NCI-H2081 treated with DMSO at 0.1 percent for 48 hours (cell line): ENCODE results near the gene RPS8.
"Not testable (repeated sequence)": the region's sequence is repeated elsewhere in the genome, so short reads cannot be mapped to it uniquely, and the experiment has no call there.

Experiments
- DNase-seq: peaks from one replicate; lab custom pipeline; 2025; lab: John Stamatoyannopoulos, UW

Gene RPS8

DNA sequence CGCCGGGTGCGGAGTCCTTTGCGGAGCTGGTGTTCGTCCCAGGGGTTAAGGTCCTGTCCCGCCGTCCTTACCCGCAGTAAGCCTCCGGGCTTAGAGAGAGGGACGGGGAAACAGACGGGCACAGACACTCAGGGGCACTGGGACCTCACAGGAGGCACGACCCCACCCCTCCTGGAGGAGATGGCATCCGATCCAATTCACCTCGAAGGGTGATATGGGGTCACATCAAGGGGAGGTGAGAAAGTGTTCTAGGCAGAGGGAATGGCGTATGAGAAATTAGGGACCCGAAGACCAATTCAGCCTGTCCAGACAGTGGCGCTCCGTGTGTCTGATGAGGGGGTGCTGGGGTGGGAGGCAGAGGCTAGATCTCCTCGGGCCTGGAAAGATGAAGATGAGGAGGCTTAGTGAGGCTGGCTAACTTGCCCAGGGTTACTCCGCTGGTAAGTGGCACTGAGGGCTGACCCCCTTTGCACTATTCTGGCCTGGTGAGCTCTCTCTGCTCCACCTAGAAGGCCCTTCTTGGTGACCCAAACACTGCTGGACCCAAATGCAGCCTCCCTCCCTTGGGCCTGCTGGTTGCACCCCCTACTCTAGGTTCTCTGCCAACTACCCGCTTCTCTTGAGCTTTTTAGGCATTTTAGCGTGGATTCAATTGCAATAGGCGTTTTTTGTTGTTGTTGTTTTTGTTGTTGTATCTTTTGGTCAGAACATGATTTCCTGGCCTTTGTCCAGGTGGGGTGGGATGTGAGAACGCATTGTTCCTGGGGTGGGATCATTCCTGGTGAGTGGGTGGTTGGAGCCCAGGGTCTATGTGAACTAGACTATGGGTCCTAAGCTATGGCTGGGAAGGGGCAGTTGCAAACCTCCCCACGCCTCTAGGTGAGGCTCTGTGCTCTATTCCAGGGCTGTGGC lies 45.2 kb downstream of the RPS8 start:
- DNase-seq: no peak

DNA sequence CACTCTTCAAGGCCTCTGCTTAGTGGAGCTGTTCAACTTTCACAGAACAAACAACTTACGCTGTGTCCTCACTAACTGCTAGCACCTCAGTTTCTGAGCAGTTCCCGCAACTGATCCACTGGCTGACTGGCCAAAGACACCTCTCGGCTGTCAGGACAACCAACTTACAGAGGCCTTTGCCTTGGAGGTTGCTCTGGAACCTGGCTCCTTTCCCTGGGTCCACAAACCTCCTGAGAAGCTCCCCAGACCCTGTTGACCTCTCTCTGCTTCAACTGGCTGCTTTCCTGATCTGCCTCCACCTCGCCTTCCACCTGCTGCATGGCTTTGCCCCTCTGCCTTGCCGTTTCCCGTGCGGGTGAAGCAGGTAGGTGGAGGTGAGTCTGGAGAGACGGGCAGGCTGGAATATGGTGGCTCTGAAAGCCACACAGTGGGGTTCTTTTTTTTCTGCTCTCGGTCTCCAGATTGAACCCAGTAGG lies 45.9 kb downstream of the RPS8 start:
- DNase-seq: no peak

DNA sequence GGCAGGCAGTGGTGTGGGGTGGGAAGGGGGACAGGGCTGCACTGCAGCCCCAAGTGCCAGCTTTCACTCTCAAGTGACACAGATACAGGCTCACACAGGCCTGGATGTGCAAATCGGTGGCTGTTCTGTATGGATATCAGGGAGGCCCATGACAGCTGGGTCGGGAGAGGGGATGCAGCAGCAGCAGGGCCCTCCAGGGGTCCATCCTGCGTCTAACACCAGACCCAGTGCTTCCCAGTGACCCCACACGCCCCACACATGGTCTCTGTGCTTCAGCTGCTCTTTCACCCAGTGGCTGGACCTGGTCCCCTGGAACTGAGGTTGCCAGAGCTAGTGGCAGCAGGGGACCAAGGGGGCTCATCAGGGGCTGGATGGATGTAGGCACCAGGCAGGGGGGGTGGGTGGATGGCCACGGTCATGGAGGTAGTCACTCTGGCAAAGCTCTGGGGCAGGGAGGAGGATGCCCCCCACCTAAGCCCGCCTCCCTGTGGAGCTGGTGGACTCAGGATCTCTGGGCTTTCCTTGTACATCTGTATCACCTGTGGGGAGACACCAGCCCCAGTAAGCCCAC lies 46.9 kb downstream of the RPS8 start:
- no peak for DNase-seq

DNA sequence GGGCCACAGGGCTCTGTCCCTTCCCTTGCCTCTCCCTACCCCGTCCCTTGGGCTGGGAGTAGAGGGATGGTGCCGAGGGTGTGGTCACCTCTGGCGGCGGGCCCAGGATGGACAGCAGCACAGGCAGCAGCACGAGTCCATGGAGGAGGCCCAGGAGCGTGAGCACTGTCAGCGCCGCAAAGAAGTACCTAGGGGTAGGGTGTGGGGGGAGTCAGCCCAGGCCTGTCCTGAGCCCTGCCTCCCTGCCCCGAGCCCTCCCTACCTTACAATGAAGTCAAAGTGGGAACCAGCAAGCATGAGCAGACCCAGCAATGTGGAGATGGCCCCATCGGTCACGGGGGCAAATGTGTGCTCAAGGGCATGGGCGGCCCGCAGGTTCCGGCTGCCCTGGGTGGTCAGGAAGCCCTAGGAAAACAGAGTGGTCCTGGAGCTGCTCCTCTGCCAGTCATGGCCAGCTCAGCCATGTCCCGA lies 47.7 kb downstream of the RPS8 start:
- DNase-seq: no peak

DNA sequence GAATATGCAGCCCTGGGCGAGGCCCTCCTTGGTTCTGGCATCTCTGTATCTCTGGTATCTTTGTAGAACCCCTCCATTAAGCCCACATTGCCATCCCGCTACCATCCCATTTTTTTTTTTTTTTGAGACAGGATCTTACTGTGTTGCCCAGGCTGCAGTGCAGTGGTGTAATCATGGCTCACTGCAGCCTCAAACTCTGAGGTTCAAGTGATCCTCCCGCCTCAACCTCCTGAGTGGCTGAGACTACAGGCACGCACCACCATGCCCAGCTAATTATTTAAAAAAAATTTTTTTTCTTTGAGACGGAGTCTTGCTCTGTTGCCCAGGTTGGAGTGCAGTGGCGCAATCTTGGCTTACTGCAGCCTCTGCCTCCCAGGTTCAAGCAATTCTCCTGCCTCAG lies 49.1 kb downstream of the RPS8 start:
- not testable (repeated sequence) for DNase-seq

DNA sequence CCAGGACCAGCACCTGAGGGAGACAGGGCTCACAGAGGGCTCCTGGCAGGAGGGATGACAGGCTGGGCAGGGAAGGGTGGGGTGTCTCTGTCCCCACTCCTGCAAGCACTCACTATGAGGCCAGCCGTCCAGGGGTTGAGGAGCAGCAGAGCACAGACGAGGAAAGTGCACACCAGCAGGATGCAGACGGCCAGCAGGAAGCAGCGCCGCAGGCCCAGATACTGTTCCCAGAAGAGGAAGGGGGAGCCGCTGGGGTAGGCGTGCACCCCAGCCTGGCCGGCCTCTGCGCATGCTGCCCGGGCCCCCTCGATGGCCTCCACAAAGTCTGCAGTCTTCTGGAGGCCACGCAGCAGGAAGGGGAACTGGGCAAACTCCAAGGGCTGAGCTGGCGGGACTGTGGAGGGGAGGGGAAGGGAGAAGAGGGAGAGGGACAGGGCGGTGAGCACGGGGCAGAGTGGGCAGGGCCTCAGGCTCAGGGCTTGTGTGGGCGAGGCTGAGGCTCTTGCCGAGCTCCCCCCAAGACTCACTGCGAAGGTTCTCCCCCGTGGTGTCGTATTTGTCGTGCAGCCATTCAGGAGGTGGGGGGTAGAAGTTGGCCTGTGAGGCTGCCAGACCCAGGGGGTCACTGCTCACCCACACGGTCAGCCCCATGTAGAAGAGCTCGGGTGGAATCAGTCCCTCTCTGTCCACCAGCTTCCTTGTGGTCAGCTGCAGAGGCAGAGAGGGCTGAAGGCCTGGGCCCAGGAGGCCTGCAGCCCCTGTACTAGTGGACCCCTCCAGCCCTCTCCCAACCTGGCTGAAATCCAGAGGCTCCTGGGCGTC lies 51.2 kb downstream of the RPS8 start:
- DNase-seq: no peak

DNA sequence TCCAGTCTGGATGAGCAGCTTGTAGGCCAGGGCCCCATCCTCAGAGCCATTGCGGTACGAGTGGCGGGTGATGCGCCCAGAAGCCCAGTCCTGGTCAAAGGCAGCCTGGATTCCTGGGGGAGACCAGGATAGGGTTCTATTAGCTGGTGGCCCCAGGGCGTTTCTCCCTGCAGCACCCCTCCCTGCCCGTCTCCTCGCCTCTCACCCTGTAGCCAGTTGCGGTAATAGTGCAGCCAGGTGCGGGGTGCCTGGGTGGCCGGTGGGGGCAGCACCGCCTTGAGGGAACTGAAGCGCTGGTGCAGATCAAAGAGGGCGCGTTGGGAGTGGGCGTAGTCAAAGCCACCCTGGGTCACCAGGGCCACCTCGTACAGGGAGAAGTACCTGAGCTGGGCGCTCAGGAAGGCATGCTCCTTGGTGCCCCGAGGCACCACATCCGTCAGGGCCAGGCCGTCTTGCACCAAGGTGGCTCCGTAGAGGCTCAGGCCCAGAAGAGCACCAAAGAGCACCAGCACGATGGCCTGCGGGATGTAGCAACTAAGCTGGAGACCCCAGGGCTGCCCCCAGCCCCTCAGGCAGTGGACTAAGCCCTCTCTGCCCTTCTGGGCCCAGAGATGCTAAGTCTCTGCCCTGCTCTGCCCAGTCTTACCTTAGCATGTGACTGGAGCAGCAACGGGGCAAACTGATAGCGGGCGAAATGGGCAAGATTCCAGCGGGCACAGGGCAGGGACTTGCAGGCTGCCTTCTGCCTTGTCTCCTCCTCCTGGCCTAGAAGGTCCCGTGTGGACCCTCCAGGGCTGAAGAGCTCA lies 52.1 kb downstream of the RPS8 start:
- no peak for DNase-seq

DNA sequence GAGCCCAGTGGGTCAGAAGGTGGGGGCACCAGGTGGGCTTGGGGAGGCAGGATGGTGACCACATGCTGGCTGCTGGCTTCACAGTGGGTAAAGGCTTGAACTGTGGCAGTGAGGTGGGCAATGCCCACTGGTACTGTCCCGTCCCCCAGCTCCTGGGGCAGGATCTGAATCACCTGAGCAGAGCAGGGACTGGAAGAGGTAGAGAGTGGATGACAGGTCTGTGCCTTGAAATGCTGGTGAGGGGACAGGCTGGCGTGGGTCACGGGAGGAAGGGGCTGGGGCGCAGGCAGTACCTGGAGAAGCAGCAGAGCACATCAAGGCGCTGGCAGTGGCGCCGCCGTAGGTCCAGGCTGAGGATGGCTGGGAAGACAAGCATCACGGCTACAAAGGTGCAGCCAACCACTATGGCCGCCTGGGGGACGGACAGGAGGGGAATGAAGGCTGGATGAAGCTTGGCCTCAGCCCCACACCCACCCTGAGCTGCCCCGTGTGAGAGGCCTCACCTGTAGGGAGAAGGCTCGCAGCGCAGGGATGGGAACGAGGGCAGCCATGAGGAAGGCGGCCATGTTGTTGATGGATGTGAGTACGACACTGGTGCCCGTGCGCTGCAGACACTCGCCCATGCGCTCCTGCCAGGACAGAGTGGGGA lies 52.8 kb downstream of the RPS8 start:
- no peak for DNase-seq
